GM12878 (cell line): Measurements from ENCODE around the gene C1orf35. TPM values are rescaled to one million over a fixed set of nuclear protein-coding genes. Genes with fewer than 3 reads are reported as not detected.
A peak's percentile ranks its signal among the peaks of the same experiment; 100 is the strongest.

Experiments used
- ATAC-seq: fragments of 200-7000 bp; cut with Tn5 transposase; 3 replicates; pipeline ENCODE4 v1.9.1; 2020; ENCODE audit warnings: mild to moderate bottlenecking, moderate library complexity
- BruUV-seq: library from RNA; stranded (reverse); fragments of 400-500 nt; replicated peaks from 2 replicates; lab custom pipeline; 2021; lab: Mats Ljungman, UMichigan
- CTCF ChIA-PET: fragments of 300-600 bp; sonication (Branson Sonifier 250); formaldehyde crosslinking; extraction: SDS; loops from one replicate; lab custom pipeline; 2021; ENCODE audit warnings: inconsistent platforms; lab: Yijun Ruan, JAX
- POLR2A ChIA-PET: fragments of 350-600 bp; formaldehyde crosslinking; extraction: SDS; loops from one replicate; lab custom pipeline; 2021; ENCODE audit warnings: inconsistent platforms; lab: Charles Lee
- RAD21 ChIA-PET: fragments of 300-600 bp; sonication (Branson Sonifier 250); formaldehyde crosslinking; loops from one replicate; lab custom pipeline; 2023; ENCODE audit warnings: antibody characterized with exemption; ENCODE audit not compliant: unreplicated experiment; lab: Charles Lee
- SMC1A ChIA-PET: fragments of 300-600 bp; sonication (Branson Sonifier 250); formaldehyde crosslinking; loops from one replicate; lab custom pipeline; 2023; ENCODE audit not compliant: unreplicated experiment, uncharacterized antibody; lab: Charles Lee
- DNase-seq: peaks from one replicate; pipeline ENCODE4 v3.0.0-alpha.2; 2011; ENCODE audit warnings: low read depth, low spot score
- FAIRE-seq: peaks from 3 replicates; lab custom pipeline; 2011; peaks lifted over from hg19 to GRCh38; lab: Jason Lieb, UNC
- H2AFZ ChIP-seq: 2 replicates; pipeline ENCODE4 v1.6.0; 2011; ENCODE audit warnings: low read depth, low read length, control low read depth; ENCODE audit not compliant: control insufficient read depth
- H3K27ac ChIP-seq: 2 replicates; pipeline ENCODE4 v1.5.1; 2011; ENCODE audit warnings: control low read depth; ENCODE audit not compliant: control insufficient read depth, insufficient read depth
- H3K27me3 ChIP-seq, 2 experiments: replicated peaks in 1 of 2; 2 replicates each; pipeline versions ENCODE4 v1.6.0 to v1.6.1; 2011; ENCODE audit warnings: low read length in 1 of 2; ENCODE audit not compliant: control insufficient read depth in 2 of 2, insufficient read depth in 2 of 2
- H3K36me3 ChIP-seq, 2 experiments: 2 replicates each; pipeline ENCODE4 v1.5.1; 2011; ENCODE audit warnings: low read length in 1 of 2; ENCODE audit not compliant: control insufficient read depth in 2 of 2, insufficient read depth in 2 of 2
- H3K4me1 ChIP-seq: 2 replicates; pipeline ENCODE4 v1.6.1; 2011; ENCODE audit warnings: mild to moderate bottlenecking, low read length, moderate library complexity, mixed read lengths; ENCODE audit not compliant: control insufficient read depth, insufficient read depth
- H3K4me2 ChIP-seq: 2 replicates; pipeline ENCODE4 v1.6.0; 2011; ENCODE audit warnings: control low read depth; ENCODE audit not compliant: control insufficient read depth, insufficient read depth
- H3K4me3 ChIP-seq: fragments of 200-600 bp; sonication (generic); 2 replicates; pipeline ENCODE4 v1.5.1; 2016
- H3K79me2 ChIP-seq: 2 replicates; pipeline ENCODE4 v1.6.0; 2011; ENCODE audit warnings: low read length; ENCODE audit not compliant: control insufficient read depth, insufficient read depth
- H3K9ac ChIP-seq: 2 replicates; pipeline ENCODE4 v1.8.0; 2011; ENCODE audit warnings: low read length, control low read depth, mixed read lengths; ENCODE audit not compliant: control insufficient read depth, insufficient read depth
- H3K9me3 ChIP-seq: replicated peaks from 3 replicates; pipeline ENCODE4 v1.5.1; 2011; ENCODE audit warnings: mild to moderate bottlenecking, low read length; ENCODE audit not compliant: control insufficient read depth, insufficient read depth
- H4K20me1 ChIP-seq: 2 replicates; pipeline ENCODE4 v1.6.0; 2011; ENCODE audit not compliant: control insufficient read depth, insufficient read depth
- JUND ChIP-seq: IDR thresholded peaks from 2 replicates; pipeline ENCODE4 v1.6.1; 2012; ENCODE audit warnings: low read depth, mild to moderate bottlenecking, low read length, improper control_type of control experiment, moderate library complexity
- NR2F1 ChIP-seq: fragments of 450-650 bp; conservative IDR thresholded peaks from 2 replicates; pipeline ENCODE4 v1.6.1; 2017; ENCODE audit warnings: mild to moderate bottlenecking
- POLR2AphosphoS2 ChIP-seq: IDR thresholded peaks from 2 replicates; pipeline ENCODE4 v1.6.1; 2011; ENCODE audit warnings: low read depth, mild to moderate bottlenecking, low read length, improper control_type of control experiment, moderate library complexity
- POLR2AphosphoS5 ChIP-seq: IDR thresholded peaks from 2 replicates; pipeline ENCODE4 v1.6.1; 2011; ENCODE audit warnings: mild to moderate bottlenecking, low read length, inconsistent platforms
- WGBS: methylation state at CpG from one replicate; pipeline ENCODE4 v1.1.6; 2016; ENCODE audit warnings: low lambda C conversion rate; ENCODE audit not compliant: insufficient replicate concordance, insufficient coverage; ENCODE audit errors: missing lambda C conversion rate; 5-methylcytosine and 5-hydroxymethylcytosine counted together
- in situ Hi-C: fragments of 300-500 bp; cut with MboI; formaldehyde crosslinking; loops from 9 replicates; pipeline ENCODE4 v1.14.3; 2018; ENCODE audit warnings: mixed read lengths
- intact Hi-C: fragments of 100-400 bp; cut with micrococcal nuclease; formaldehyde crosslinking; loops from one replicate; pipeline ENCODE4 v1.14.2; 2022; ENCODE audit not compliant: unreplicated experiment
- polyA plus RNA-seq, 11 experiments: library from polyadenylated mRNA; depleted of rRNA in 4 of 11; unstranded in 6 of 11; stranded (reverse) in 5 of 11; fragments of >200 nt; fragmentation: Nextera tagmentation in 4 of 11; fragmentation: Illumina TruSeq in 1 of 11; extraction: Ambion mirVana in 4 of 11; extraction: Trizol in 1 of 11; gene quantifications; 1 replicate in 1 of 11; 2 replicates in 10 of 11; pipeline versions ENCODE4 v1.2.1 to v1.2.3, GENCODE V29; 2011 to 2016; ENCODE audit warnings: inconsistent platforms in 2 of 11, missing spikeins in 2 of 11, low read depth in 1 of 11
- total RNA-seq, 4 experiments: library from RNA; depleted of rRNA in 3 of 4; stranded (reverse); fragments of >200 nt in 3 of 4; fragmentation: Illumina TruSeq in 1 of 4; extraction: Trizol in 1 of 4; gene quantifications; 2 replicates each; pipeline versions ENCODE4 v1.2.1 to v1.2.3, GENCODE V29; 2013 to 2021
- TF ChIP-seq, protein P1 (sequence below): IDR thresholded peaks from 2 replicates; pipeline ENCODE4 v1.6.1; 2012; ENCODE audit warnings: low read length, inconsistent platforms

The C1orf35 gene
- total and polyA plus RNA-seq, 10 of the 15 experiments (the other 5 are each of a cell fraction or from before 2014, with no cell fraction given): 2.5 to 27.0 (median 10.6) TPM

DNA sequence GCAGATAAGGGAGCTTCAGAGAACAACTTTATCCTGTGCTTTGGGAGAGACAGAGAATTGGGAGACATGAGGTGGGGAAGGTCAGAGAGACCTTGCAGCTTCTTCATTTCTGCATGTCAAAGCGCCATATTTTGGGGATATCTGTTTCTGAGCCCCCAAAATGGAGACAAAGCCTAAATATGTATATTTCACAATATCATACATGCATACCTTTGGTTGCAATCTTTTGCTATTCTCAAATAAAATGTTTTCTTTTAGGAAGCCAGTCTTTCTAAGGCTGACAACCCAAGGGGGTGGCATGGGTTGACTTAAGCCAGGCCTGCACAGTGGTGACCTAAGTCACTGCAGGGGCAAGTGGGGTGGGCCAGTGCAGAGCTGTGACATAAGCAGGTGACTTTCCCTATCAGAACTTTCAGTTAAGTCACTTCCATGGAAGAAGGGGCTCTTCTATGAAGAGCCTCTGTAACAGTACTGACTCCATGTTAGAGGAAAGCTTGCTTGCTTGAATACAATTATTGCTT is 19.9 kb upstream of the C1orf35 start:
- Histone ChIP-seq H3K9me3 (no peaks in the 10 kb centered on the region; the same call in 2 of the 3 replicates), H3K4me3 (no peak overlapping the region), H3K4me2 (no peak overlapping the region), H3K9ac (no peak overlapping the region), H3K27me3 (no peaks in the 10 kb centered on the region), H3K36me3 (no peaks in the 10 kb centered on the region), H3K79me2 (no peaks in the 10 kb centered on the region), H3K4me1 (no peaks in the 10 kb centered on the region), H3K27ac (no peak overlapping the region), H2AFZ (no peak overlapping the region), H4K20me1 (no peaks in the 10 kb centered on the region)
- in situ Hi-C loops: no loop called here
- peak; percentile 32; the same call in 1 of the 2 replicates for TF ChIP-seq NR2F1
- TF ChIP-seq POLR2AphosphoS2: no peak
- TF ChIP-seq, protein P1, sequence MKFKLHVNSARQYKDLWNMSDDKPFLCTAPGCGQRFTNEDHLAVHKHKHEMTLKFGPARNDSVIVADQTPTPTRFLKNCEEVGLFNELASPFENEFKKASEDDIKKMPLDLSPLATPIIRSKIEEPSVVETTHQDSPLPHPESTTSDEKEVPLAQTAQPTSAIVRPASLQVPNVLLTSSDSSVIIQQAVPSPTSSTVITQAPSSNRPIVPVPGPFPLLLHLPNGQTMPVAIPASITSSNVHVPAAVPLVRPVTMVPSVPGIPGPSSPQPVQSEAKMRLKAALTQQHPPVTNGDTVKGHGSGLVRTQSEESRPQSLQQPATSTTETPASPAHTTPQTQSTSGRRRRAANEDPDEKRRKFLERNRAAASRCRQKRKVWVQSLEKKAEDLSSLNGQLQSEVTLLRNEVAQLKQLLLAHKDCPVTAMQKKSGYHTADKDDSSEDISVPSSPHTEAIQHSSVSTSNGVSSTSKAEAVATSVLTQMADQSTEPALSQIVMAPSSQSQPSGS: no peak
- TF ChIP-seq POLR2AphosphoS5: no peak
- no peak for TF ChIP-seq JUND
- intact Hi-C loops: no loop called here
- FAIRE-seq (no peak), ATAC-seq (no peak), DNase-seq (no peak)
- 40% methylated on average over 1 of the region's 1 CpG for WGBS
- BruUV-seq: no TSS peak
- ChIA-PET POLR2A (interaction anchor here (0.6 to 0.7 kb wide), 2 partner anchors 13 to 361 kb away, joined by 3 to 4 read pairs; no protein-coding TSS in a partner anchor), RAD21 (no interaction called here), CTCF (interaction anchor here (0.7 to 2.2 kb wide), 5 partner anchors 13 to 642 kb away, joined by 3 to 7 read pairs (median 3); no protein-coding TSS in a partner anchor), SMC1A (interaction anchor here (1.2 to 1.4 kb wide), 2 partner anchors 9 to 13 kb away, joined by 3 to 4 read pairs; no protein-coding TSS in a partner anchor)
